ENCODE results near the gene CAMTA1. TPM values are rescaled to one million over a fixed set of nuclear protein-coding genes. Genes with fewer than 3 reads are reported as not detected.

Gene CAMTA1
- total and polyA plus RNA-seq, 4 donors, result 48.1 to 140 (median 52.3) TPM

DNA sequence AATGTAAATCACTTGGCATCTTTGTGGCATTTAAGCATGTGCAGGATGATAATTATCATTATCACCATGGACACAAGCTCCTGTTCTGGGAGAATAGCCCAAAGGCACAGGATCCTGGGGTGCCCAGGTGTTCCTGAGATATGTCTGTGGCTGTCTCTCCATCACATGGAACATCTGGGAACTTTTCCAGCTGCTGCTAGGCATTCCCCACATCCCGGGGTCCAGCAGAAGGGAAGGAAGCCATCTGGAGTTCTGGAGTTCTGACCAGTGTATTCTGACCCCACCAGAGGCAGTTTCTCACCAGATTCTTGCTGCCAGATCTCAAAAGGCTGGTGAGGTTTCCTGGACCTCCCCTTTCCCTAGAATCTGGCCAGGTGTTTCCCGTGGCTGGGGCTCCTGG, 726.1 kb downstream of the CAMTA1 start:
- no peaks in the 10 kb centered on the region for H3K9me3 ChIP-seq (ENCODE audit: control insufficient read depth in 4 of 4, insufficient read depth in 3 of 4, low read length in 3 of 4)
- DNase-seq (peak in 1 of 3 donors; percentile 63), ATAC-seq (ENCODE audit: insufficient read depth, low FRiP score) (no peak)
- WGBS, 2 donors, result 50 to 58% methylated on average over 2 of the region's 2 CpGs
- no peak overlapping the region for H3K4me3 ChIP-seq
- peaks cover 0 to 27% (median 6%) of the 10 kb centered on the region in 5 donors for H3K4me1 ChIP-seq (ENCODE audit: control insufficient read depth in 5 of 5, insufficient read depth in 5 of 5, low read length in 5 of 5)
- no peaks in the 10 kb centered on the region for H3K36me3 ChIP-seq (ENCODE audit: control insufficient read depth in 4 of 4, insufficient read depth in 4 of 4, low read length in 4 of 4)
- no peaks in the 10 kb centered on the region for H3K27me3 ChIP-seq (ENCODE audit: control insufficient read depth in 3 of 3, insufficient read depth in 3 of 3, low read length in 2 of 3)
- TF ChIP-seq, protein P1, sequence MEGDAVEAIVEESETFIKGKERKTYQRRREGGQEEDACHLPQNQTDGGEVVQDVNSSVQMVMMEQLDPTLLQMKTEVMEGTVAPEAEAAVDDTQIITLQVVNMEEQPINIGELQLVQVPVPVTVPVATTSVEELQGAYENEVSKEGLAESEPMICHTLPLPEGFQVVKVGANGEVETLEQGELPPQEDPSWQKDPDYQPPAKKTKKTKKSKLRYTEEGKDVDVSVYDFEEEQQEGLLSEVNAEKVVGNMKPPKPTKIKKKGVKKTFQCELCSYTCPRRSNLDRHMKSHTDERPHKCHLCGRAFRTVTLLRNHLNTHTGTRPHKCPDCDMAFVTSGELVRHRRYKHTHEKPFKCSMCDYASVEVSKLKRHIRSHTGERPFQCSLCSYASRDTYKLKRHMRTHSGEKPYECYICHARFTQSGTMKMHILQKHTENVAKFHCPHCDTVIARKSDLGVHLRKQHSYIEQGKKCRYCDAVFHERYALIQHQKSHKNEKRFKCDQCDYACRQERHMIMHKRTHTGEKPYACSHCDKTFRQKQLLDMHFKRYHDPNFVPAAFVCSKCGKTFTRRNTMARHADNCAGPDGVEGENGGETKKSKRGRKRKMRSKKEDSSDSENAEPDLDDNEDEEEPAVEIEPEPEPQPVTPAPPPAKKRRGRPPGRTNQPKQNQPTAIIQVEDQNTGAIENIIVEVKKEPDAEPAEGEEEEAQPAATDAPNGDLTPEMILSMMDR (IDR thresholded peaks at IDR 0.05; ENCODE audit: control extremely low read depth, extremely low read depth), result no peak
- H3K27ac ChIP-seq (ENCODE audit: low read depth in 1 of 2, low read length in 1 of 2), result no peak overlapping the region
- no peak overlapping the region for H3K9ac ChIP-seq (ENCODE audit: insufficient read depth in 1 of 2, low read length in 2 of 2)

DNA sequence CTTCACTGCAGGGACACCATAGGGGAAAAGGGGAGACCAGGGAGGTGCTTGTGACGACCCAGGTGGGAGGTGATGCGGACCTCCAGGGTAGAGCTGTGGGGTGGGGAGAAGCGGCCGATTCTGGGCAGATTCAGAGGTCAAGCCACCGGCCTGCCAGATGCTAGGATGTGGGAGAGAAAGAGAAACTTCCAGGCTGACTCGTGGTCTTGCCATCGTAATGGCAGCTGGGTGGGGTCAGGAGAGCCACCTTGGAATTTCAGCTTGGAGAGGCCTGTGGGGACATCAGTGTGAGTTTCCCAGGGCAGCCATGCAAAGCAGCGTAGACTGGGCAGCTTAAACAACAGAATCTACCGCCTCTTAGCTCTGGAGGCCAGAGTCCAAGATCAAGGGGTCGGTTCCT, 727.8 kb downstream of the CAMTA1 start:
- Histone ChIP-seq H3K9me3 (ENCODE audit: control insufficient read depth in 4 of 4, insufficient read depth in 3 of 4, low read length in 3 of 4) (no peaks in the 10 kb centered on the region), H3K4me3 (no peak overlapping the region), H3K4me1 (ENCODE audit: control insufficient read depth in 5 of 5, insufficient read depth in 5 of 5, low read length in 5 of 5) (peaks cover 1 to 24% (median 6%) of the 10 kb centered on the region in 5 donors), H3K27ac (ENCODE audit: low read depth in 1 of 2, low read length in 1 of 2) (no peak overlapping the region), H3K27me3 (ENCODE audit: control insufficient read depth in 3 of 3, insufficient read depth in 3 of 3, low read length in 2 of 3) (peaks cover 0 to 3% (median 0%) of the 10 kb centered on the region in 3 donors), H3K36me3 (ENCODE audit: control insufficient read depth in 4 of 4, insufficient read depth in 4 of 4, low read length in 4 of 4) (no peaks in the 10 kb centered on the region), H3K9ac (ENCODE audit: insufficient read depth in 1 of 2, low read length in 2 of 2) (no peak overlapping the region)
- TF ChIP-seq, protein P1 (IDR thresholded peaks at IDR 0.05; ENCODE audit: control extremely low read depth, extremely low read depth), result no peak
- no peak for DNase-seq
- 91 to 95% methylated on average over 10 of the region's 10 CpGs for WGBS, 2 donors
- no peak for ATAC-seq (ENCODE audit: insufficient read depth, low FRiP score)

DNA sequence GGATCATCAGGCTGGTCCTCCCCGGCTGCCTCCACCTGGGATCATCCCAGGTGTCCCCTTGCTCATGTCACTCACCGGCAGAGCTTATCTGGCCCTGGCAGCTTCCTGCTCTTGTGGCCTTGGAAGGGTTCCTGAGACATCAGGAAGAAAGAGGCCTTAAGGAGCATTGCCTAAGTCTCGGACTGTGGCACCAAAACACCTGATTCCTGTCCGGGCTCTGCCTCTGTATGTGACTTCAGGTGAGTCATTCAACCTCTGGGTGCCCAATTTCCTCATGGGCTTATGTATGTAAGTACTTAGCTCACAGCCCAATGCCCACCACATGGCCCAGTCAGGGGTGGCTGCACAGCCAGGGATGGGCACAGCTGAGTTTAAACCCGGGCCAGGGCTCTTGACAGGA, 729.9 kb downstream of the CAMTA1 start:
- DNase-seq (no peak), ATAC-seq (ENCODE audit: insufficient read depth, low FRiP score) (no peak)
- H3K36me3 ChIP-seq (ENCODE audit: control insufficient read depth in 4 of 4, insufficient read depth in 4 of 4, low read length in 4 of 4), result no peaks in the 10 kb centered on the region

More for the DNA sequence above, 729.9 kb downstream of the CAMTA1 start:
- 67 to 79% methylated on average over 5 of the region's 5 CpGs for WGBS, 2 donors
- no peak overlapping the region for H3K27ac ChIP-seq (ENCODE audit: low read depth in 1 of 2, low read length in 1 of 2)
- H3K27me3 ChIP-seq (ENCODE audit: control insufficient read depth in 3 of 3, insufficient read depth in 3 of 3, low read length in 2 of 3), result peaks cover 0 to 3% (median 0%) of the 10 kb centered on the region in 3 donors
- H3K9me3 ChIP-seq (ENCODE audit: control insufficient read depth in 4 of 4, insufficient read depth in 3 of 4, low read length in 3 of 4), result no peaks in the 10 kb centered on the region
- TF ChIP-seq, protein P1 (IDR thresholded peaks at IDR 0.05; ENCODE audit: control extremely low read depth, extremely low read depth), result no peak
- no peak overlapping the region for H3K4me3 ChIP-seq
- H3K9ac ChIP-seq (ENCODE audit: insufficient read depth in 1 of 2, low read length in 2 of 2), result no peak overlapping the region
- peaks cover 0 to 7% (median 0%) of the 10 kb centered on the region in 5 donors for H3K4me1 ChIP-seq (ENCODE audit: control insufficient read depth in 5 of 5, insufficient read depth in 5 of 5, low read length in 5 of 5)

Measured in lung (tissue), 12 donors.